H1 (cell line): ENCODE measurements around the gene DHX58. TPM values are rescaled to one million over a fixed set of nuclear protein-coding genes. Genes with fewer than 3 reads are reported as not detected.

Source experiments
- CEBPB ChIP-seq: IDR thresholded peaks from 2 replicates; pipeline ENCODE4 v1.6.1; 2012; ENCODE audit warnings: low read depth, low read length
- JUND ChIP-seq: IDR thresholded peaks from 2 replicates; pipeline ENCODE4 v1.6.1; 2011; ENCODE audit warnings: mild to moderate bottlenecking, improper control_type of control experiment, low read length
- MAFK ChIP-seq: IDR thresholded peaks from 2 replicates; pipeline ENCODE4 v1.6.1; 2012; ENCODE audit warnings: low read depth, mild to moderate bottlenecking, improper control_type of control experiment, low read length
- NRF1 ChIP-seq: IDR thresholded peaks from 2 replicates; pipeline ENCODE4 v1.6.1; 2011; ENCODE audit warnings: mild to moderate bottlenecking, low read depth, low read length, improper control_type of control experiment
- POLR2AphosphoS5 ChIP-seq: IDR thresholded peaks from 2 replicates; pipeline ENCODE4 v1.6.1; 2011; ENCODE audit warnings: low read depth, low read length
- RFX5 ChIP-seq: IDR thresholded peaks from 2 replicates; pipeline ENCODE4 v1.6.1; 2011; ENCODE audit warnings: low read depth, low read length, improper control_type of control experiment, borderline replicate concordance
- SUZ12 ChIP-seq: fragments of 200-600 bp; sonication (generic); IDR thresholded peaks from 2 replicates; pipeline ENCODE4 v1.6.1; 2012; ENCODE audit warnings: mild to moderate bottlenecking, inconsistent platforms, low read length, moderate library complexity, mixed read lengths
- TAF1 ChIP-seq: IDR thresholded peaks from 2 replicates; pipeline ENCODE4 v1.6.1; 2011; ENCODE audit warnings: mild to moderate bottlenecking, low read depth, low read length
- TAF7 ChIP-seq: optimal IDR thresholded peaks from 2 replicates; pipeline ENCODE3; 2011; ENCODE audit warnings: low read depth, mild to moderate bottlenecking, inconsistent platforms, low read length, moderate library complexity, borderline replicate concordance
- ZNF274 ChIP-seq: IDR thresholded peaks from 2 replicates; pipeline ENCODE4 v1.7.0; 2012; ENCODE audit warnings: low read length, borderline replicate concordance; ENCODE audit errors: extremely low read depth
- polyA plus RNA-seq, 7 experiments: library from polyadenylated mRNA; depleted of rRNA in 3 of 7; stranded (reverse) in 5 of 7; unstranded in 2 of 7; fragments of >200 nt in 5 of 7; fragments of 200-250 nt in 2 of 7; gene quantifications; 1 replicate in 5 of 7; 2 replicates in 1 of 7; 4 replicates in 1 of 7; pipeline versions ENCODE4 v1.2.1 to v1.2.3, GENCODE V29; 2011 to 2013; ENCODE audit warnings: missing spikeins in 2 of 7, mixed read lengths in 2 of 7
- total RNA-seq: library from RNA; stranded (reverse); fragmentation: NEBNext Ultra II Directional; extraction: Animal tissue kit (Norgen Biotek cat#: 25700); gene quantifications from 2 replicates; pipeline ENCODE4 v1.2.1, GENCODE V29; 2021

DHX58 gene
- total and polyA plus RNA-seq, 2 of the 8 experiments (the other 6 are each of a cell fraction or from before 2014, with no cell fraction given), result 5.6 to 9.9 TPM

- TF ChIP-seq RFX5, result no peak
- TF ChIP-seq SUZ12, result no peak
- TF ChIP-seq ZNF274, result no peak
- TF ChIP-seq NRF1, result no peak
- TF ChIP-seq POLR2AphosphoS5, result no peak
- no peak for TF ChIP-seq TAF1
- TF ChIP-seq JUND, result no peak
- TF ChIP-seq MAFK, result no peak
- TF ChIP-seq TAF7, result no peak
- no peak for TF ChIP-seq CEBPB
Observed at GRCh38 chr17:42111265-42111636, 1.3 kb downstream of the DHX58 start (continued).
